Glutamatergic neuron (in vitro differentiated cells): ENCODE results near the gene PPM1L. TPM values are rescaled to one million over a fixed set of nuclear protein-coding genes. Genes with fewer than 3 reads are reported as not detected.

Source experiments
- DNase-seq: peaks from one replicate; pipeline ENCODE4 v3.0.0; 2022
- H3K27ac Mint-ChIP-seq: one replicate; pipeline ENCODE4 v1.8.0; 2020; ENCODE audit warnings: mild to moderate bottlenecking, mixed read lengths, inconsistent platforms; ENCODE audit not compliant: unreplicated experiment
- H3K27me3 Mint-ChIP-seq: one replicate; pipeline ENCODE4 v1.8.0; 2020; ENCODE audit warnings: mild to moderate bottlenecking, moderate library complexity, mixed read lengths, inconsistent platforms; ENCODE audit not compliant: unreplicated experiment
- H3K36me3 Mint-ChIP-seq: one replicate; pipeline ENCODE4 v1.8.0; 2020; ENCODE audit warnings: mild to moderate bottlenecking, mixed read lengths, inconsistent platforms; ENCODE audit not compliant: unreplicated experiment
- H3K4me1 Mint-ChIP-seq: one replicate; pipeline ENCODE4 v1.8.0; 2020; ENCODE audit warnings: mild to moderate bottlenecking, low read depth, mixed read lengths, inconsistent platforms; ENCODE audit not compliant: unreplicated experiment
- H3K4me3 Mint-ChIP-seq: one replicate; pipeline ENCODE4 v1.8.0; 2020; ENCODE audit warnings: mild to moderate bottlenecking, mixed read lengths, inconsistent platforms; ENCODE audit not compliant: unreplicated experiment
- H3K9me3 Mint-ChIP-seq: one replicate; pipeline ENCODE4 v1.8.0; 2020; ENCODE audit warnings: mild to moderate bottlenecking, moderate library complexity, mixed read lengths, inconsistent platforms; ENCODE audit not compliant: unreplicated experiment
- CTCF ChIP-seq: fragments of 200-600 bp; sonication (generic); IDR thresholded peaks from one replicate; pipeline ENCODE4 v1.5.0; 2021; ENCODE audit not compliant: partially characterized antibody, unreplicated experiment
- total RNA-seq: library from RNA; stranded (reverse); fragmentation: NEBNext Ultra II Directional; extraction: Animal tissue kit (Norgen Biotek cat#: 25700); gene quantifications from one replicate; pipeline ENCODE4 v1.2.1, GENCODE V29; 2021; ENCODE audit not compliant: unreplicated experiment

PPM1L gene
- total RNA-seq, 1 donor from 2014 or later, result 81.4 TPM

- peaks cover 4% of the 10 kb centered on the region for H3K27me3 Mint-ChIP-seq
- H3K9me3 Mint-ChIP-seq, result peaks cover 1% of the 10 kb centered on the region
- no peak overlapping the region for H3K4me3 Mint-ChIP-seq
- TF ChIP-seq CTCF, result no peak
- H3K4me1 Mint-ChIP-seq, result peaks cover 35% of the 10 kb centered on the region
- DNase-seq, result no peak
- H3K36me3 Mint-ChIP-seq, result peaks cover 10% of the 10 kb centered on the region
- no peak overlapping the region for H3K27ac Mint-ChIP-seq
Observed at GRCh38 chr3:161067335-161067734, 311.3 kb downstream of the PPM1L start.

- Mint-ChIP-seq H3K9me3 (no peaks in the 10 kb centered on the region), H3K4me1 (peaks cover 33% of the 10 kb centered on the region), H3K4me3 (no peak overlapping the region), H3K27me3 (peaks cover 2% of the 10 kb centered on the region), H3K27ac (peak overlapping the region; percentile 93), H3K36me3 (peaks cover 10% of the 10 kb centered on the region)
- DNase-seq, result no peak
- no peak for TF ChIP-seq CTCF
Observed at GRCh38 chr3:161069511-161070251, 313.6 kb downstream of the PPM1L start.

- no peak for DNase-seq
- Mint-ChIP-seq H3K9me3 (no peaks in the 10 kb centered on the region), H3K4me1 (peaks cover 33% of the 10 kb centered on the region), H3K4me3 (peak overlapping the region; percentile 55), H3K27ac (peak overlapping the region; percentile 93), H3K27me3 (peaks cover 2% of the 10 kb centered on the region), H3K36me3 (peaks cover 10% of the 10 kb centered on the region)
- no peak for TF ChIP-seq CTCF
Observed at GRCh38 chr3:161070252-161070930, 314.4 kb downstream of the PPM1L start.

GRCh38 chr3:161070980-161071663 is 315.1 kb downstream of the PPM1L start:
- Mint-ChIP-seq H3K4me3 (peak overlapping the region; percentile 55), H3K27ac (peak overlapping the region; percentile 93), H3K27me3 (peaks cover 2% of the 10 kb centered on the region), H3K9me3 (no peaks in the 10 kb centered on the region), H3K4me1 (peaks cover 33% of the 10 kb centered on the region), H3K36me3 (peaks cover 6% of the 10 kb centered on the region)
- no peak for DNase-seq
- TF ChIP-seq CTCF, result no peak
